ENCODE data around the gene RXRB. TPM values are rescaled to one million over a fixed set of nuclear protein-coding genes. Genes with fewer than 3 reads are reported as not detected.

RXRB gene
- total and polyA plus RNA-seq, 2 of the 13 experiments (the other 11 are each of a cell fraction or from before 2014, with no cell fraction given) = 26.7 to 55.7 TPM

DNA sequence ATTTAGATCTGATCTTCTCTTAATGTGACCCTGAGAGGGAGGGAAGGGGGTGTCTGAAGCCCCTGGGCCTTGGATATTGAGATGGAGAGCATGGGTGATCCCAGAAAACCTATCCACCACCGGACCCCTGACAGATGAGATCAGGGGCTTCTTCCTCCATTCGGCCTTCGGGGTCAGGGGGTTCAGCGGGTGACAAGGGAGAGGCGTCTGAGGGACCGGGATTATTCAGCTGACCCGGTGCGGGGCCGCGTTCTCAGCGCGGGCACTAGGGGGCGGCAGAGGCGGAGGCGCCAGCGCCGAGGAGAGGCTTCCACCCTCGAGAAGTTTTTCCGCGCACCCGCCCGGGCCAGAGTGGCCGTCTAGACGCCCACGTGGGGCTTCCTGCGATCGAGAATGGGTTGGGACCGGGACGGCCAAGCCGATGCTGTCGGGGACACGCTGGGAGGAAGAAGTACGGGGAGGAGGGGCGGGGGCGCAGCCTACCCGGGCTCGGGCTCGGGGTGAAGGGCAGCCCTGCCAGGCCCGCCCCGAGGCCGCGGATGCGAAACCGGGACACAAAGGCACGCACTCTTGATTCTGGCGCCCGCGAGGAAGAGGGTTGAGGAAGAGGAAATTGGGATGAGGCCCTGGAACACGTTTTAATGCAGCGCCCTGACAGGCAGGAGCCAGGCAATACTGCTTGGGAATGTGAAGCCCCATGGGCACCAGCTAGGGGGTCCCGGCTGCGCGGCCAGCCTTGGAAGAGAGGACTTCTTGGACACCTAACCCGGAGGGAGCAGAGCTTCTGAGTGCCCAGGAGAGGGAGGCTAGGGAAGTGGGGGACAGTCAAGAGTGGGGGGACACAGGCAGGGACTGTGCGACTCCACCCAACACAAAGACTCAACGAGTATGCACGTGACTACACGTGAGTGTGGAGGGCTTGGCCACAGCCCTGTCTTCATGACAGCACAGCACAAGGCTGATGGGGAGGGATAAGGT lies 38.8 kb downstream of the RXRB start (continued):
- TF ChIP-seq, protein P1, sequence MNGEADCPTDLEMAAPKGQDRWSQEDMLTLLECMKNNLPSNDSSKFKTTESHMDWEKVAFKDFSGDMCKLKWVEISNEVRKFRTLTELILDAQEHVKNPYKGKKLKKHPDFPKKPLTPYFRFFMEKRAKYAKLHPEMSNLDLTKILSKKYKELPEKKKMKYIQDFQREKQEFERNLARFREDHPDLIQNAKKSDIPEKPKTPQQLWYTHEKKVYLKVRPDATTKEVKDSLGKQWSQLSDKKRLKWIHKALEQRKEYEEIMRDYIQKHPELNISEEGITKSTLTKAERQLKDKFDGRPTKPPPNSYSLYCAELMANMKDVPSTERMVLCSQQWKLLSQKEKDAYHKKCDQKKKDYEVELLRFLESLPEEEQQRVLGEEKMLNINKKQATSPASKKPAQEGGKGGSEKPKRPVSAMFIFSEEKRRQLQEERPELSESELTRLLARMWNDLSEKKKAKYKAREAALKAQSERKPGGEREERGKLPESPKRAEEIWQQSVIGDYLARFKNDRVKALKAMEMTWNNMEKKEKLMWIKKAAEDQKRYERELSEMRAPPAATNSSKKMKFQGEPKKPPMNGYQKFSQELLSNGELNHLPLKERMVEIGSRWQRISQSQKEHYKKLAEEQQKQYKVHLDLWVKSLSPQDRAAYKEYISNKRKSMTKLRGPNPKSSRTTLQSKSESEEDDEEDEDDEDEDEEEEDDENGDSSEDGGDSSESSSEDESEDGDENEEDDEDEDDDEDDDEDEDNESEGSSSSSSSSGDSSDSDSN (CRISPR knock-in tag; IDR thresholded peaks at IDR 0.05) = peak; percentile 76
- TF ChIP-seq GATAD2A (CRISPR knock-in tag; IDR thresholded peaks at IDR 0.05) (peak; percentile 53; the same call in 1 of the 2 replicates), KDM4B (CRISPR knock-in tag; IDR thresholded peaks at IDR 0.05) (no peak), YY1 (IDR thresholded peaks at IDR 0.05; ENCODE audit: insufficient read depth, insufficient replicate concordance, low read depth, low read length) (peak; percentile 49), RAD21 (CRISPR knock-in tag; IDR thresholded peaks at IDR 0.05) (peak; percentile 83), ZNF446 (CRISPR knock-in tag; IDR thresholded peaks at IDR 0.05) (peak; percentile 67; the same call in 1 of the 2 replicates), LBX2 (CRISPR knock-in tag; IDR thresholded peaks at IDR 0.05; ENCODE audit: borderline replicate concordance) (0 out of 2 replicates have a peak, but pooled peaks have one; percentile 78), HNRNPL (IDR thresholded peaks at IDR 0.05; ENCODE audit: low read depth, low read length) (0 out of 2 replicates have a peak, but pooled peaks have one; percentile 59), ZSCAN29 (CRISPR knock-in tag; conservative IDR thresholded peaks at IDR 0.05) (peak; percentile 90; the same call in 1 of the 2 replicates), REPIN1 (CRISPR knock-in tag; IDR thresholded peaks at IDR 0.05; ENCODE audit: borderline replicate concordance, low read depth) (0 out of 2 replicates have a peak, but pooled peaks have one; percentile 2), SOX5 (CRISPR knock-in tag; IDR thresholded peaks at IDR 0.05; ENCODE audit: borderline replicate concordance) (no peak), ISX (CRISPR knock-in tag; conservative IDR thresholded peaks at IDR 0.05) (no peak), SMC3 (IDR thresholded peaks at IDR 0.05; ENCODE audit: low read length) (peak; percentile 31; the same call in 1 of the 2 replicates), ZNF350 (CRISPR knock-in tag; IDR thresholded peaks at IDR 0.05; ENCODE audit: borderline replicate concordance, low read depth) (peak; percentile 42; the same call in 1 of the 2 replicates), SIX4 (CRISPR knock-in tag; IDR thresholded peaks at IDR 0.05) (no peak), SMARCC2 (IDR thresholded peaks at IDR 0.05) (no peak), ZNF407 (CRISPR knock-in tag; IDR thresholded peaks at IDR 0.05; ENCODE audit: not compliant biosample characterization) (peak; percentile 71)
